ENCODE results near the gene TRAF1.
"Not testable (repeated sequence)": the region's sequence is repeated elsewhere in the genome, so short reads cannot be mapped to it uniquely, and the experiment has no call there.

TRAF1 gene, protein sequence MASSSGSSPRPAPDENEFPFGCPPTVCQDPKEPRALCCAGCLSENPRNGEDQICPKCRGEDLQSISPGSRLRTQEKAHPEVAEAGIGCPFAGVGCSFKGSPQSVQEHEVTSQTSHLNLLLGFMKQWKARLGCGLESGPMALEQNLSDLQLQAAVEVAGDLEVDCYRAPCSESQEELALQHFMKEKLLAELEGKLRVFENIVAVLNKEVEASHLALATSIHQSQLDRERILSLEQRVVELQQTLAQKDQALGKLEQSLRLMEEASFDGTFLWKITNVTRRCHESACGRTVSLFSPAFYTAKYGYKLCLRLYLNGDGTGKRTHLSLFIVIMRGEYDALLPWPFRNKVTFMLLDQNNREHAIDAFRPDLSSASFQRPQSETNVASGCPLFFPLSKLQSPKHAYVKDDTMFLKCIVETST

DNA sequence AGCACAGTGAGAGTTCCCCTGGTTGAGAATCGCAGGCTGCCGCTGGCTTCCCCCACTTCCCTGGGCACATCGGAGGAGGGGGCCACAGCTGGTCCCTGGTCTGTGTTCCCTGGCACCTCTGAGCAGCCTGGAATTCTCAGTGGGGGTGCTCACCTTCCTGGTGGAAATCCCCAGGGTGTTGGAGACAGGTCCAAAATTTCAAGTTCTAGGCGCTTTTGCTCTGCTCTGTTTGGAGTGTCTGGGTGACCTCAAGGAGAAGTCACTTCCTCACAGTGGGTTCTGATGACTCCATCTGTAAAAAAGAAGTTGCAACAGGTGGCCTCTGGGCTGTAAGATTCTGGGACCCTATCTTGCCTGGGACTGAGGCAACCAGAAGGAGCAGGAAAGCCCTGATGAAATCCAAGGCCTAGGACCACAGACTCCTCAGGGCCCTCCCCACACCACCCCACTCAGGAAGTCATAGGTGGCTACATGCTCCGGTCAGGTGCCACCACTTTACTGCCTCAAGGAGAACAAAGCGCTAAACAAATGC, at the start of gene TRAF1:
TRAF1 (minus strand) TSS at position 400 of the 532 bp plus-strand sequence. CDS start 721 bp downstream, outside the sequence.
- Mint-ChIP-seq H3K27ac (ENCODE audit: low read depth) (peak within 1 kb of the TSS; percentile 97), H3K4me1 (peaks cover 87% of the 10 kb centered on the region), H3K9me3 (no peaks in the 10 kb centered on the region), H3K27me3 (no peaks in the 10 kb centered on the region), H3K4me3 (peak within 1 kb of the TSS; percentile 93), H3K36me3 (ENCODE audit: insufficient read depth) (peaks cover 41% of the 10 kb centered on the region)
- ATAC-seq (replicated peaks; ENCODE audit: extremely low read depth, poor library complexity, severe bottlenecking) (peak; percentile 35), DNase-seq (ENCODE audit: low spot score in 2 of 2) (no peak)

DNA sequence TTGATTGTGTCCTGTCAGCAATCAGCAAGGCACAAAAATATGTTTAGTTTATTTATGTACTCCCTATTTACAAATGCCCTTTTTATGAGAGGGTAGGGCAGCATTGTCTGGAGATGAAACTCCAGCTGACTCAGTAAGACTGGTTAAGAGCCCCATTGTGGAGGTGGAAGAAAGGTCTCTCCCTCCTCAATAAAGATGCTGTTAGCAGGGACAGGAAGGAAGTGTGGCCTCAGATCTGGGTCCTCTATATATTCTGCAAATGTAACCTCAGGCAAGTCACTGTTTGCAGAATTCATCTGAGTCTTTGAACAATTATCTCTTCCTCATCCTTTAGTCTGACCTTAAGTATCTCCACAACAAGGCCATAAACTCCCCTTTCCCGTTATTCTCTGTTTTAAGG, 48.3 kb upstream of the TRAF1 start:
- DNase-seq (ENCODE audit: low spot score in 2 of 2) (no peak), ATAC-seq (replicated peaks; ENCODE audit: extremely low read depth, poor library complexity, severe bottlenecking) (no peak)
- no peaks in the 10 kb centered on the region for H3K27me3 Mint-ChIP-seq
- H3K4me3 Mint-ChIP-seq, result no peak overlapping the region
- H3K27ac Mint-ChIP-seq (ENCODE audit: low read depth), result no peak overlapping the region
- H3K36me3 Mint-ChIP-seq (ENCODE audit: insufficient read depth), result no peaks in the 10 kb centered on the region
- peaks cover 14% of the 10 kb centered on the region for H3K4me1 Mint-ChIP-seq
- no peaks in the 10 kb centered on the region for H3K9me3 Mint-ChIP-seq

DNA sequence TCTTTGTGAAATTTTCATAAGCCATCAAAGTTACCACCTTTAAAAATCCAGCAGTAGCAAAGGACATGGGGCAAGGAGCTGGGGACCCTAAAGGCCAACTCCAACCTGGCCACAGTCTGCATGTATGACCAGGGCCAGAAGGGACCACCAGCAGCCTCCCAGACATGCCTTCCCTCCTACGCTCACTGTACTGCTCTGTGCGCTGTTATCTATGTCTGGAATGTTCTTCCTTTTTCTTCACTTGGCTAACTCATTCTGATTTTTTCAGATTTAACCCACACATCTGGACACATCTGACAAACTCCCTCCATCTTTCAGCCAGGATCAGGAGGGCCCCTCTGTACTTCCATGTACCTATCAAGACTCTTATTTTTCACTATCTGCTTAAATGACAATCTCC, 47.6 kb upstream of the TRAF1 start:
- Mint-ChIP-seq H3K4me3 (no peak overlapping the region), H3K4me1 (peaks cover 14% of the 10 kb centered on the region), H3K36me3 (ENCODE audit: insufficient read depth) (no peaks in the 10 kb centered on the region), H3K9me3 (no peaks in the 10 kb centered on the region), H3K27me3 (no peaks in the 10 kb centered on the region), H3K27ac (ENCODE audit: low read depth) (no peak overlapping the region)
- ATAC-seq (replicated peaks; ENCODE audit: extremely low read depth, poor library complexity, severe bottlenecking) (no peak), DNase-seq (ENCODE audit: low spot score in 2 of 2) (no peak)

DNA sequence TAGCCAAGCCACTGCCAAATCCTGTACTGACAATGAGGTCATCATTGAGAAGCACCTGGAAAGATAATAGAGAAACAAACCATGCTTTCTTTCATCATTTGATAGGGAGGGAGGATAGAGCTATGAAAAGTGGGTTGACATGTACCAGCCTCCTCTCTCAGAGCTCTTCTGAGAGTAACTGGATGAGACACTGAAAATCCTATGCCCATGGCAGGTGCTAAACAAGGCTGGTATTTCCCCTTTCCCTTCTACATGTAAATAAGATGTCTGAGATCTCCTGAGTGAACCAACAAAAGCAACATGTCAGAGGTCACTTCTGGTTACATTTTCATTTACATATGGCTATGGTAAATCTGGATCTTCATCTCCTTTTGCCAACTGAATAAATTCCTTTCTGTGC, 45.3 kb upstream of the TRAF1 start:
- no peaks in the 10 kb centered on the region for H3K27me3 Mint-ChIP-seq
- no peaks in the 10 kb centered on the region for H3K36me3 Mint-ChIP-seq (ENCODE audit: insufficient read depth)
- no peak overlapping the region for H3K4me3 Mint-ChIP-seq
- ATAC-seq (replicated peaks; ENCODE audit: extremely low read depth, poor library complexity, severe bottlenecking) (no peak), DNase-seq (ENCODE audit: low spot score in 2 of 2) (no peak)
- H3K9me3 Mint-ChIP-seq, result no peaks in the 10 kb centered on the region
- H3K4me1 Mint-ChIP-seq, result peaks cover 14% of the 10 kb centered on the region
- H3K27ac Mint-ChIP-seq (ENCODE audit: low read depth), result no peak overlapping the region

DNA sequence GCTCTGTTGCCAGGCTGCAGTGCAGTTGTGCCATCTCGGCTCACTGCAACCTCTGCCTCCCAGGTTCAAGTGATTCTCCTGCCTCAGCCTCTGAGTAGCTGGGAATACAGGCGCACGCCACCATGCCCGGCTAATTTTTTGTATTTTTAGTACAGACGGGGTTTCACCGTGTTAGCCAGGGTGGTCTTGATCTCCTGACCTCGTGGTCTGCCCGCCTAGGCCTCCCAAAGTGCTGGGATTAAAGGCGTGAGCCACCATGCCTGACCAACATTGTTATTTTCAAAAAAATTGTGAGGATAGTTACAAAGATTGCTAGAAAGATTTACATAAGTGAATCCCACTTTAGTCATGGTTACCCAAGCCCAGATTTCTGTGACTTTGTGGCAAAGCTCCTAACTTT, 44.9 kb upstream of the TRAF1 start:
- H3K9me3 Mint-ChIP-seq, H3K27me3 Mint-ChIP-seq: not testable (repeated sequence)
- H3K4me1 Mint-ChIP-seq, result peaks cover 14% of the 10 kb centered on the region

DNA sequence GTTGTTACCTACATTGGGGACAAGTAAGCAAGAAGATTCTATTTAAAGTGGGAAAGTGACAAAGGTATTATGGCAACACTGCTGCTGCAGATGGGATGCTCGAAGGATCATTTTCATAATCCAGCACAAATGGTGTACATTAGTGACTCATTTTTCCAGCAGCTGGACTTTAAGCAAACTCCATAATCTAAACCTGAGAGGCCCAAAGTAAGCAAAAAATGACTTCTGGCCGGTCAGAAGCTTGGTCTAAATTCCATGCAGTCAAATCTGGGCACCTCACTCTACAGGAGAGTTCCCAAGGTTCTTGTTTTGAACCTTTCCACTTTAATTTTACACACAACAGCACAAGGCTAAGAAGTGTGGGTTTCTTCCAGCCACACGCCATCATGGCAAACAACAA, 43.6 kb upstream of the TRAF1 start:
- Mint-ChIP-seq H3K27ac (ENCODE audit: low read depth) (no peak overlapping the region), H3K27me3 (no peaks in the 10 kb centered on the region), H3K36me3 (ENCODE audit: insufficient read depth) (no peaks in the 10 kb centered on the region), H3K9me3 (no peaks in the 10 kb centered on the region), H3K4me1 (peaks cover 11% of the 10 kb centered on the region), H3K4me3 (no peak overlapping the region)
- ATAC-seq (replicated peaks; ENCODE audit: extremely low read depth, poor library complexity, severe bottlenecking) (no peak), DNase-seq (ENCODE audit: low spot score in 2 of 2) (no peak)

More for the DNA sequence above, 44.9 kb upstream of the TRAF1 start:
- H3K27ac Mint-ChIP-seq (ENCODE audit: low read depth); DNase-seq (ENCODE audit: low spot score in 2 of 2); ATAC-seq (replicated peaks; ENCODE audit: extremely low read depth, poor library complexity, severe bottlenecking); H3K36me3 Mint-ChIP-seq (ENCODE audit: insufficient read depth); H3K4me3 Mint-ChIP-seq: not testable (repeated sequence)

DNA sequence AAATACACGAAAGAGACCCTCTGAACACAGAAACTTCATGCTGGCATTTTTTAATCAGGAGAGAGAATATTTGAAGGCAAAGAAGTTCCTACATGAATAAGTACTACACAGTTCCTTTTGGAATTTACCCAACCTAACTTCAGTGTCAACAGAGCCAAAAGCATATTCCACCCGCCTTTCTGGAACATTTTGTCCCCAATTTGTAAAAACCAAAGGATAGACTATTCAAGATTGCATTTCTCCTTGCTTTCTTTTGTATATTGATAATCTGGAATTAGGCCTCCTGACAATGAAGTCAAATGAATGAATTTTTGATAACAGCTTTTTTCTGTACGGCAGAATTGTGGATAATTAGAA, 39.4 kb upstream of the TRAF1 start:
- no peak overlapping the region for H3K4me3 Mint-ChIP-seq
- ATAC-seq (replicated peaks; ENCODE audit: extremely low read depth, poor library complexity, severe bottlenecking) (no peak), DNase-seq (ENCODE audit: low spot score in 2 of 2) (no peak)
- no peaks in the 10 kb centered on the region for H3K9me3 Mint-ChIP-seq
- no peak overlapping the region for H3K27ac Mint-ChIP-seq (ENCODE audit: low read depth)
- no peaks in the 10 kb centered on the region for H3K4me1 Mint-ChIP-seq
- no peaks in the 10 kb centered on the region for H3K27me3 Mint-ChIP-seq
- H3K36me3 Mint-ChIP-seq (ENCODE audit: insufficient read depth), result no peaks in the 10 kb centered on the region

DNA sequence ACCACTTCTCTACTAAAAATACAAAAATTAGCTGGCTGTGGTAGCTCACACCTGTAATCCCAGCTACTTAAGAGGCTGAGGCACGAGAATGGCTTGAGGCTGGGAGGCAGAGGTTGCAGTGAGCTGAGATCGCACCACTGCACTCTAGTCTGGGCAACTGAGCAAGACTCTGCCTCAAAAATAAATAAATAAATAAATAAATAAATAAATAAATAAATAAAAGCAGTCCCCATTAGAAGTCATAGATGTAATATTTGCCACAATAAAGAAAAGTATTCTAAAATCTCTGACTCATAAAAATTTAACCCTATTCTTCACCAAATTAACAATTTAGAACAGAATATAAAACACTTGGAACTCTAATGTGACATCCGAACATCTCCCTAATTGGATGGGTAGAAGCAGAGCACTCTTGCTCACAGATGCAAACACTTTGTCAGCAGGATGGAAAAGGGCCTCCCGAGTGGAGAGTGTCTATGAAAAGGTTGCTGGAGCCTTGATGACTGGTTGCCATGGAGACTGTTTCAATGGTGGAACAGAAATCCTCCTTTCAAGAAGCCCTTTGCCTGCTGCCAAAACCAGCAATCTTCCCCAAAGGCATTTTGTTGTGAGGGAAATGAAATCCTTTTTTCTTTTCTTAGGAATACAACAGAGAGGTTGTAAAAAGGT, 38.9 kb upstream of the TRAF1 start:
- ATAC-seq (replicated peaks; ENCODE audit: extremely low read depth, poor library complexity, severe bottlenecking) (no peak), DNase-seq (ENCODE audit: low spot score in 2 of 2) (no peak)
- no peaks in the 10 kb centered on the region for H3K9me3 Mint-ChIP-seq
- no peaks in the 10 kb centered on the region for H3K27me3 Mint-ChIP-seq
- no peak overlapping the region for H3K27ac Mint-ChIP-seq (ENCODE audit: low read depth)
- no peaks in the 10 kb centered on the region for H3K4me1 Mint-ChIP-seq
- H3K4me3 Mint-ChIP-seq, result no peak overlapping the region
- no peaks in the 10 kb centered on the region for H3K36me3 Mint-ChIP-seq (ENCODE audit: insufficient read depth)

DNA sequence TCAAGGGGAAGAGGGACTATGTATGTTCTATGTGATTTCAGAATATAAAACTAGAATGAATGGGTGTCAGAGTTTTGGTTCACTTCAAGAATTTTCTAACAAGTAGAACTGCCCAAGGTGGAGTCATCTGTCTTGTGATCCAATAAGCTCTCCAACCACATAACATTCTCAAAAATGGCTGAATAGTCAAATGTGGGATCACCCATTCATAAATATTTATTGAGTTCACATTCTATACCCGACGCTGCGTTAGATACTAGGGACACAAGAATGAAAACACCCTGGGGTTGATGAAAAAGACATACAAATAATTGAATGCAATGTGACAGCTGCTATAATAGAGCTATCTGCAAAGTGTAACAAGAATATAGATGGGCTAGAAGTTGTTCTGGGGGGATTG, 35.3 kb upstream of the TRAF1 start:
- Mint-ChIP-seq H3K36me3 (ENCODE audit: insufficient read depth) (no peaks in the 10 kb centered on the region), H3K4me1 (no peaks in the 10 kb centered on the region), H3K4me3 (no peak overlapping the region), H3K27ac (ENCODE audit: low read depth) (no peak overlapping the region), H3K27me3 (no peaks in the 10 kb centered on the region), H3K9me3 (no peaks in the 10 kb centered on the region)
- ATAC-seq (replicated peaks; ENCODE audit: extremely low read depth, poor library complexity, severe bottlenecking) (no peak), DNase-seq (ENCODE audit: low spot score in 2 of 2) (no peak)

DNA sequence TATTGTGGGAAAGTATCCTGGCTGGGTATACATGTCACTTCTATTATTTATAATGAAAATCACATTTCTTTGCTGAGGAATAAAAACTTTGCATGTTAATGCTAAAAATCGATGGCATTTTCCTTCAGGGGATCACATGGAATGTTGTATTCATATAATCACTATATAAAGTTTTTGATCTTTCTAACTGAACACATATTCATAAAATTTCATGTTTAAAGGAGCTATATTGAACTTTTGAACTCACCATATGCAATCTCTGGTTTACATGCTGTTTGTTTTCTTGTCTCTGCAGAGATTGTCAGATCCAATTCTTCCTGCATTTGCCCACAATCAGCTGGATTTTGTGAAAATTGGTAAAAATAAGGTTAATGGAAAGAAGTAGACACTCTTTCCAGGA, 33.4 kb upstream of the TRAF1 start:
- Mint-ChIP-seq H3K27me3 (no peaks in the 10 kb centered on the region), H3K27ac (ENCODE audit: low read depth) (no peak overlapping the region), H3K4me3 (no peak overlapping the region), H3K36me3 (ENCODE audit: insufficient read depth) (no peaks in the 10 kb centered on the region), H3K9me3 (no peaks in the 10 kb centered on the region), H3K4me1 (no peaks in the 10 kb centered on the region)
- no peak for ATAC-seq (replicated peaks; ENCODE audit: extremely low read depth, poor library complexity, severe bottlenecking)
- DNase-seq (ENCODE audit: low spot score in 2 of 2), result no peak

DNA sequence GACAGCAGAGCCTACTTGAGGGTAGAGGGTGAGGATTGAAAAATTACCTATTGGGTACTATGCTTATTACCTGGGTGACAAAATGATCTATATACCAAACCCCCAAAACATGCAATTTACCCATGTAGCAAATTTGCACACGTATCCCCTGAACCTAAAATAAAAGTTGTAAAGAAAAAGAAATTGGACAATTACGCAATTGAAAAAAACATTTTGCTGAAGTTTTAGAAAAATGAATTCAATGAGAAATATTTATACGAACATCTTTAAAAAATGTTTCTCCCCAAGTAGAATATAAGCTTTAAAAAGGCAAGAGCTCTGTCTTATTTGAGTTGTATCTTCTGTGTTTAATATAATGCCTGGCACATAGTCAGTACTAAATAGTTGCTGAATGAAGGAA, 30.3 kb upstream of the TRAF1 start:
- Mint-ChIP-seq H3K9me3 (no peaks in the 10 kb centered on the region), H3K36me3 (ENCODE audit: insufficient read depth) (no peaks in the 10 kb centered on the region), H3K27me3 (no peaks in the 10 kb centered on the region), H3K4me1 (no peaks in the 10 kb centered on the region), H3K27ac (ENCODE audit: low read depth) (no peak overlapping the region), H3K4me3 (no peak overlapping the region)
- no peak for ATAC-seq (replicated peaks; ENCODE audit: extremely low read depth, poor library complexity, severe bottlenecking)
- DNase-seq (ENCODE audit: low spot score in 2 of 2), result no peak

DNA sequence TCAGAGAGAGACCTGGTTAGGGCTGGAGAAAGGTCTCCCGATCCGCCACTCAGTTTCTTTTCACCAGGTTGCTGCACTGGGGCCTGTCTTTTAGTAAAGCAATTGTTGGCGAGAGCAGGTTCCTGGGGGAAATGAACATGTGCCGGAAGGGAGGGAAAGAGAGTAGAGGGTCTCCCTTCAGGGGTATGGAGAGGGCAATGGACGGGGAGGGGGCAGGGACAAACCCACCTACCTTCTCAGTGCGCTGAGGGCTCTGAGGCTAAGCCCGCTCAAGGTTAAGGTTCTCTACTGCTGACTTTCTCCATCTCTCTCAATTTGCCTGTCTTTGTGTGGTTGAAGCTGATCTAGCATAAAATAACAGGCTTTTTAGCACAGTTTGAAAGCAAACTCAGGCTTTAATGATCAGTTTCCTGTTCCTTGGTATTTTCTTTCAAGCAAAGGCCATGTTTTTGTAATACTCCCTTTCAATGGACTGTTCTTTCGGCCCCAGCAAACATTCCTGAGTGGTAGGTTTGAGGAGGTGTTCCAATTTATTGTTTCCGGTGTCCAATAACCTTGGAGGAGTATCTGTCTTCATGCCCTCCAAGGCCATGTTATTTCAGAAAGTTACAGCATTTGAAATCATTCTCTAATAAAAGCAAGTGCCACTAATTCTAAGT, 25.5 kb upstream of the TRAF1 start:
- DNase-seq (ENCODE audit: low spot score in 2 of 2) (no peak), ATAC-seq (replicated peaks; ENCODE audit: extremely low read depth, poor library complexity, severe bottlenecking) (no peak)
- Mint-ChIP-seq H3K36me3 (ENCODE audit: insufficient read depth) (no peaks in the 10 kb centered on the region), H3K27me3 (no peaks in the 10 kb centered on the region), H3K4me1 (no peaks in the 10 kb centered on the region), H3K4me3 (no peak overlapping the region), H3K9me3 (no peaks in the 10 kb centered on the region), H3K27ac (ENCODE audit: low read depth) (no peak overlapping the region)

All from central memory CD8-positive, alpha-beta T cell (primary cell).